GM21723 (cell line): ENCODE results near the gene HS6ST3.
"Not testable (repeated sequence)": the region's sequence is repeated elsewhere in the genome, so short reads cannot be mapped to it uniquely, and the experiment has no call there.

Experiments
- ATAC-seq: cut with Tn5 transposase; IDR thresholded peaks from one replicate; pipeline ENCODE4 v1.9.1; 2021; ENCODE audit warnings: mild to moderate bottlenecking, moderate library complexity; ENCODE audit not compliant: unreplicated experiment

The HS6ST3 gene

GRCh38 chr13:96091164-96092117, 1.5 kb downstream of the HS6ST3 start:
- no peak for ATAC-seq

GRCh38 chr13:96093296-96094006, 3.5 kb downstream of the HS6ST3 start:
- ATAC-seq = no peak

DNA sequence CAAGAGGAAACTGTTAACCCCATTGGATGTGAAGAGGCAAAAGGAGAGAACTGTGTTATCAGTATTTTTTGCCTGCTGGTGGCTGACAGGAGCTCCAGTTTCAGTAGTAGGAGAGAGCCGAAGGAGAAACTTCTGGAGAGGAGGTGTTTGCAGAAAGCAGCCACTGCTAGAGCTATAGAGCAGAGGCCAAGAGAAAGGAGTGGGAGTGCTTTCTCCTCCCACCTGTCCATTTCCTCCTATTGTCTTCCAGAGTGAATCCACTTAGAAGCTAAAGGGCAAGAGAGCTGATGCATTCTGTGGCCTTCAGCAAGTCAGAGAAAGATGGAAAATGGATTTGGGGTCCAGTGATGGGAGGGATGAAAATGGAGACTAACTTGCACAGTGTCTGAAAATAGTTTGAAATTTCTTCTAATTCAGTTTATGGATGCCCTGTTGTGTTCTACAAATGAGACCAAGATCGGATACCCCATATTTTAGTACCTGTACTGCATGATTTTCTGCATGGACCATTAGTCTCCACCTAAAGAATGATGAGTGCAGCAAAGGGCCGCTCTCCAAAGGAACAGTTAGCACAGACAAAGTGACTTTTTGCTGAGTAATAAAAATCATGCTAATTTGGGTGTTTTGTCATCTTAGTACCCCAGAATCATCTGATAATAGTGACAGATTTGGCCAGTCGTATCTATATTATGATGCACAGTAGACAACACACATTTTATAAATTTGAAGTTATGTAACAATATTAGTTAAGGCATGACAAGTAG, 10.7 kb downstream of the HS6ST3 start:
- no peak for ATAC-seq

DNA sequence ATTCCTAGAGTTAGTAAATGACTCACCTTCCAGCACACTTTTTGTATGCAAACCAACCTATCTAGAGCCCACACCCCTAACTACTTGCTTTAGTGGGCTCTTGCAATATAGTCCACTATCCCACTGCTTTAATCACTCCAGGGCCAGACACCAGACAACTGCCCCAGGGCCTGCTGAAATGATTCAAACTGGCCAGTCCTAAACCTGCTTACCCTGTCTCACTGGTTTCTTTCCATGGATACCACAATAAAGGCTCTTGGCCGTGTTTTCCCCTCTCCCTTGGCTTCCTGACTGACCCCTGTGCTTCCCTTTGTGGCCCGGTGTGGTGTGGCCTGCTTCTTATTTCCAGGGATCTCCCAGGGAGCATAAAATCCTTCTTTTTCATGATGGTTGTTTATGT, 14.6 kb downstream of the HS6ST3 start:
- no peak for ATAC-seq

DNA sequence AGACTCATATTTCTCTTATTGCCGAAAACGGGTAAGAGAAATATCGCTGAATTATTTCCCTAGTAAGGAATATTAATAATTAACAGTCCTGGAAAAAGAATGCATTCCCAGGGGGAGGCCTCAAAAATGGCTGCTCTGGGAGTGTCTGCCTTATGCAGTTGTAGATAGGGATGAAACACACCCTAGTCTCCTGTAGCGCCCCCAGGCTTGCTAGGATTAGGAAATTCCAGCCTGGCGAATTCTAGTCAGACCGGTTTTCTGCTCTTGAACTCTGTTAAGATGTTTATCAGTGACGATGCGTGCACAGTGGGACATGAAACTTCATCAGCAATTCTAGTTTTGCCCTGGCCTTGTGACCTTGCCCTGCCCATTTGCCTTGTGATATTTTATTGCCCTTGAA, 18.2 kb downstream of the HS6ST3 start:
- ATAC-seq = not testable (repeated sequence)

DNA sequence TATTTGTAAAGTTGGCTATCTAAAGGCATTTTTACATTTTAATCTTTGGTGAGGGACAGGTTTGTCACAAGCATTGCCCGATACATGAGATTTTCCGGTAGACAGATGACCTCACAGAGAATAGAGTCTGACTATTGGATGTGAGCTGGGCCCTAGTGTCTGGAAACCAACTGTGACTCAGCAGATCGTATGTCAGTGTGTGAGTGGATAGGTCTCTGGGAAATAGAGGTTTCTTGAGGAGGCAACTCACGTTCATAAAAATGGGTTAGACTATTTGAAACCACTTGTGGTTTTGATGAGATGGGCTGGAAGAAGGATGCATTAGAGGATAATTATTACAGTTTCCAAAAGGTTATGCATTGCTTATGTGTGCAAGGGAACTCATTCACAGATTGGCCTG, 19.2 kb downstream of the HS6ST3 start:
- ATAC-seq = no peak

- ATAC-seq = no peak
Observed at GRCh38 chr13:96112936-96113335, 23.0 kb downstream of the HS6ST3 start.

DNA sequence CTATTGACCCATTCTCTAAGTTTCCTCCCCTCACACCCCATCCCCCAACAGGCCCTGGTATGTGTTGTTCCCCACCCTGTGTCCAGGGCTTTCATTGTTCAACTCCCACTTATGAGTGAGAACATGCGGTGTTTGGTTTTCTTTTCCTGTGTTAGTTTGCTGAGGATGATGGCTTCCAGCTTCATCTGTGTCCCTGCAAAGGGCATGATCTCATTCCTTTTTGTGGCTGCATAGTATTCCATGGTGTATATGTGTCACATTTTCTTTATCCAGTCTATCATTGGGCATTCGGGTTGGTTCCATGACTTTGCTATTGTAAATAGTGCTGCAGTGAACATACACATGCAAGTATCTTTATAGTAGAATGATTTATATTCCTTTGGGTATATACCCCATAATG, 25.5 kb downstream of the HS6ST3 start:
- ATAC-seq = not testable (repeated sequence)

GRCh38 chr13:96119921-96120320, 30.0 kb downstream of the HS6ST3 start:
- ATAC-seq = no peak

DNA sequence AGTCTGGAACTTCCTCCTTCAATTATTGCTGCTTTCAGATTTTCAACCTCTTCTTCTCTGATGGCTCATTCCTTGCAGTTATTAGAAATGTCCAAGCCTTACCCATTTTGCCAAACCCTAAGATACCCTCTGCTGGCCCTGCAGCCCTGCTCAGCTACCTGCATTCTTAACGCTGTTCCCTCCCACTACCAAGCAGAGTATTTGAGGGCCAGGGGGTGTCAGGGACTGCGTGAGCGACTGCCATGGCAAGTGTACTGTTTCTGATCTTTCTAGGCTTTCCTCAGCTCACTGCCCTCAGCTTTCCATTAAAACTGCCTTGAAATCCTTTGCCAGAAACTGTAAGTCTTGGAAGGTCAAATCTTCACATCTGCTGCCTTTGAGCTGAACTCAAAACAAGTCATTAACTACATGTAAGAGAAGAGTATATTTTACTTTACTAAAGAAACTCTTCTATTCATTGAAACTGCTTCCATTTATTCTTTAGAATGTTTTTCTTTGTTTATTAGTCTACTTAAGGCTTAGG, 41.0 kb downstream of the HS6ST3 start:
- ATAC-seq = no peak

DNA sequence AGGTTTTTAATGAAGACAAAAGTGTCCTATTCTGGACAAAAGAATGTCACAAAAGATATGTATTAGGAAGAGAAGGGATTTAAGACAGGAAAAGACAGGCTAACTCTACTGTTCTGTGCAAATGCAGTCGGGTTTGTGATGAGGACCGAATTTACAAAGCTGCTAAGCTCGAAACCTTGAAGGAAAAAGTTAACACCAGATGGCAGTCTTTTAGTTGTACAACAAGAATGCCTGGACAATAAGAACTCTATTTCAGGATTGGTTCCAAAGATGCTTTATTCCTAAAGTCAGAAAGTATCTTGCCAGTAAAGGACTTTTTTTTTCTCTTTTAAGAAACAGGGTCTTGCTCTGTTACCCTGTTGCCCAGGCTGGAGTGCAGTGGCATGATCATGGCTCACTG, 51.1 kb downstream of the HS6ST3 start:
- ATAC-seq = no peak

DNA sequence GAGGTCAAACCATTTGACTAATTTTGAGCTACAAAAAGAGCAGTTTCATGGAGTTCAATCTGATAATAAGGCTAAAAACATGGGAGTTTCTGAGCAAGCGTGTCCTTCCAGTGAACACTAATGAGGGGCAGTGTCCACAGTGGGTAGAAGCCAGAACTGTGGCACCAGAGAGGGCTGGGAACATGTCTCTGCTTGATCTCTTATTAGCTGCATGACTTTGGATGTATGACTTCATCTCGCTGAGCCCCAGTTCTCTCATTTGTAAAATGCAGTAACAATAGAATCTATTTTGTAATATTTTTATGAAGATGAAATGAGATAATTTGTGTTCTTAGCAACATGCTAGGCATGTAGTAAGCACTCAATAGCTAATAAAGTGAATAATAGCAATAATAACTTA, 69.8 kb downstream of the HS6ST3 start:
- no peak for ATAC-seq

- ATAC-seq = no peak
Observed at GRCh38 chr13:96161141-96161540, 71.2 kb downstream of the HS6ST3 start.

DNA sequence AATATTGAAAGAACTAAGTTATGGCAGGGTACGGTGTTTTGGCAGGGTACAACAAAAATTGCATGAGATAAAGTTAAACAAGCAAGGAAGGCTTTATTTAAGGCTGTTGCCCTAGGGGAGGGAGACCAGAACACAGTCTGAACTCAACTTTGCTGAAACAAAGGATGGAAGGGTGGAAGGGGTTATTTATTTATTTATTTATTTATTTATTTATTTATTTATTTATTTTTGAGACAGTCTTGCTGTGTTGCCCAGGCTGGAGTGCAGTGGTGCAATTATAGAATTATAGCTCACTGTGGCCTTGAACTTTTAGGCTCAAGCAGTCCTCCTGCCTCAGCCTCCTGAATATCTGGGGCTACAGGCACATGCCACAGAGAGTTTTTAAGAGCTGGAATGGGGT, 75.9 kb downstream of the HS6ST3 start:
- no peak for ATAC-seq

GRCh38 chr13:96172066-96172465, 82.2 kb downstream of the HS6ST3 start:
- ATAC-seq = no peak

DNA sequence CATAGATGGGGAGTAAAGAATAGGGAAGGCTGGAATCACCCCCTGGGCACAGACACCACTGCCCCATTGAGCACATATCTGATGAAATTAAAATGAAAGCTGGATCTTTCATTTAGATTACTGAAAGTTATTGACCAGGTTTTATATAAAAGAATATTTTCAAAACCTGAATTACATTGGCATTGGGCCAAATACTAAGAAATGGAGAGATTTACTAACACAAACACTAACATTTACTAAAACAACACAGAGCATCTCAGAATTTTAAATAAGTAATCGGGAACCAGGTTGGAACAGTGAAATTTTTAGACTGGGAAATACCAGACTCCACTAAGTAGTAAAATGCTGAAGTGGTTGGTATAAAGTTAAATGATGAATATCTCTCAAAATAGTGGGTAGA, 88.9 kb downstream of the HS6ST3 start:
- ATAC-seq = no peak

- ATAC-seq = no peak
Observed at GRCh38 chr13:96179309-96179708, 89.4 kb downstream of the HS6ST3 start.

- ATAC-seq = no peak
Observed at GRCh38 chr13:96181911-96182310, 92.0 kb downstream of the HS6ST3 start.

- ATAC-seq = no peak
Observed at GRCh38 chr13:96185818-96186217, 95.9 kb downstream of the HS6ST3 start.

- ATAC-seq = no peak
Observed at GRCh38 chr13:96191367-96191766, 101.5 kb downstream of the HS6ST3 start.

DNA sequence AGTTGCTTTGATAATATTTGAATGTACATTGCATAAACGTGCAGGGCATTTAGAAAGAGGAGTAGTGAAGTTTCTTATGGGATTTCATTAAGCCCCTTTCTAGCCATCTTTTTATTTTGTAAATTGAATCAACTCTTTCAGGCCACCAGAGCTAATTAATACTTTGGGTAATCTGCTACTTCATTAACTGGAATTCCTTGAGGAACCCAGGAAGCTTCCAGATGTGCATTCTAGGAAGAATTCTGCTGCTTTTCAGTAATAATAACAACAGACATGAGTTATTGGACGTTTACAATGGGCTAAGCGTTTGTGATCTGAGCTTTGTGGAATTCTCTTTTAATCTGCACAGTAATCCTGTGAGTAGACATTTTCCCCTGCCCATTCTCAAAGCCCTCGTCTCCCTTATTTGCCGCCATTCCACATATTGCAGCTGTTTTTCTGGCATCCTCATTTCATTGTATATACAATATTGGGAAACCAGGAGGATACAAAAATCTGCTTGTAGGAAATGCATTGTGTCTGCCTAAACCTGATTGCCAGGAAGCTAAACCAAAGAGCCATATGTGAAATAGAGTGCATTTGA, 103.9 kb downstream of the HS6ST3 start:
- ATAC-seq = no peak
